ENCODE data around the gene DNAJB1.

DNAJB1 gene

GRCh38 chr19:14497228-14497921 lies 20.8 kb downstream of the DNAJB1 start:
- DNase-seq (ENCODE audit: low read depth in 2 of 3, low spot score in 1 of 3) = no peak

- DNase-seq (ENCODE audit: low read depth in 2 of 3, low spot score in 1 of 3) = no peak
Measured at GRCh38 chr19:14496834-14497227, 21.4 kb downstream of the DNAJB1 start.

GRCh38 chr19:14496029-14496833 lies 22.0 kb downstream of the DNAJB1 start, which contains the start of gene GIPC1:
Gene GIPC1, minus strand, starts transcription at chr19:14496127. Its CDS starts 13,151 bp downstream, at chr19:14482976.
- peak; percentile 62 to 83 (median 68) for DNase-seq (ENCODE audit: low read depth in 2 of 3, low spot score in 1 of 3)

GRCh38 chr19:14495672-14496028 lies 22.5 kb downstream of the DNAJB1 start:
- DNase-seq (ENCODE audit: low read depth in 2 of 3, low spot score in 1 of 3) = no peak

GRCh38 chr19:14494910-14495671 lies 23.1 kb downstream of the DNAJB1 start:
- DNase-seq (ENCODE audit: low read depth in 2 of 3, low spot score in 1 of 3) = no peak

- no peak for DNase-seq (ENCODE audit: low read depth in 2 of 3, low spot score in 1 of 3)
Measured at GRCh38 chr19:14494411-14494810, 23.8 kb downstream of the DNAJB1 start.

GRCh38 chr19:14492756-14493337 lies 25.4 kb downstream of the DNAJB1 start:
- no peak for DNase-seq (ENCODE audit: low read depth in 2 of 3, low spot score in 1 of 3)

- no peak for DNase-seq (ENCODE audit: low read depth in 2 of 3, low spot score in 1 of 3)
Measured at GRCh38 chr19:14487370-14488125, 30.6 kb downstream of the DNAJB1 start.

- DNase-seq (ENCODE audit: low read depth in 2 of 3, low spot score in 1 of 3) = no peak
Measured at GRCh38 chr19:14482172-14482941, 35.8 kb downstream of the DNAJB1 start.

GRCh38 chr19:14480700-14481079 lies 37.5 kb downstream of the DNAJB1 start:
- no peak for DNase-seq (ENCODE audit: low read depth in 2 of 3, low spot score in 1 of 3)

GRCh38 chr19:14479975-14480699 lies 38.1 kb downstream of the DNAJB1 start:
- DNase-seq (ENCODE audit: low read depth in 2 of 3, low spot score in 1 of 3) = peak; percentile 48 to 75 (median 57)

GRCh38 chr19:14479309-14479974 lies 38.8 kb downstream of the DNAJB1 start:
- DNase-seq (ENCODE audit: low read depth in 2 of 3, low spot score in 1 of 3) = no peak

- no peak for DNase-seq (ENCODE audit: low read depth in 2 of 3, low spot score in 1 of 3)
Measured at GRCh38 chr19:14478113-14478545, 40.1 kb downstream of the DNAJB1 start.

- DNase-seq (ENCODE audit: low read depth in 2 of 3, low spot score in 1 of 3) = no peak
Measured at GRCh38 chr19:14477418-14478112, 40.6 kb downstream of the DNAJB1 start.

- no peak for DNase-seq (ENCODE audit: low read depth in 2 of 3, low spot score in 1 of 3)
Measured at GRCh38 chr19:14476673-14477401, 41.4 kb downstream of the DNAJB1 start.

- no peak for DNase-seq (ENCODE audit: low read depth in 2 of 3, low spot score in 1 of 3)
Measured at GRCh38 chr19:14476327-14476672, 41.9 kb downstream of the DNAJB1 start.

GRCh38 chr19:14475251-14476073 lies 42.7 kb downstream of the DNAJB1 start, which contains the start of gene PTGER1:
Gene PTGER1, minus strand, starts transcription at chr19:14475354. Its CDS starts 1,034 bp downstream, at chr19:14474320.
- DNase-seq (ENCODE audit: low read depth in 2 of 3, low spot score in 1 of 3) = peak in 1 of 3 donors; percentile 37

Measured in stimulated activated CD4-positive, alpha-beta T cell treated with anti-CD3 and anti-CD28 coated beads, Interleukin-12 subunit alpha, Interleukin-12 subunit beta, amount 100 ng/mL, for 48 hours (primary cell).